IMR-90 (cell line): Measurements from ENCODE around the gene PPARG. TPM values are rescaled to one million over a fixed set of nuclear protein-coding genes. Genes with fewer than 3 reads are reported as not detected.

Source experiments
- ATAC-seq: fragments of 200-7000 bp; cut with Tn5 transposase; 2 replicates; pipeline ENCODE4 v1.9.1; 2020; ENCODE audit warnings: low read depth, mild to moderate bottlenecking, moderate library complexity
- BruUV-seq: library from RNA; stranded (reverse); fragments of 400-500 nt; replicated peaks from 2 replicates; lab custom pipeline; 2021; lab: Mats Ljungman, UMichigan
- CTCF ChIA-PET: fragments of 300-600 bp; formaldehyde crosslinking; extraction: SDS; loops from one replicate; lab custom pipeline; 2021; ENCODE audit warnings: antibody characterized with exemption; lab: Yijun Ruan, JAX
- POLR2A ChIA-PET: fragments of 300-600 bp; sonication (Branson Sonifier 250); formaldehyde crosslinking; loops from one replicate; lab custom pipeline; 2022; ENCODE audit warnings: antibody characterized with exemption; ENCODE audit not compliant: unreplicated experiment; lab: Charles Lee
- DNase-seq: peaks from one replicate; pipeline ENCODE4 v3.0.0; 2013
- H2AFZ ChIP-seq: replicated peaks from 2 replicates; pipeline ENCODE3; 2013; ENCODE audit warnings: low read length, mild to moderate bottlenecking; ENCODE audit not compliant: poor library complexity
- H2AK5ac ChIP-seq: 2 replicates; pipeline ENCODE4 v1.6.1; 2013; ENCODE audit warnings: low read depth, low read length, inconsistent platforms
- H2AK9ac ChIP-seq: replicated peaks from 2 replicates; pipeline ENCODE3; 2013; ENCODE audit warnings: mild to moderate bottlenecking, low read depth, low read length, moderate library complexity; ENCODE audit not compliant: poor library complexity
- H2BK120ac ChIP-seq: 2 replicates; pipeline ENCODE4 v1.6.1; 2013; ENCODE audit warnings: low read depth, low read length, inconsistent platforms
- H2BK15ac ChIP-seq: 3 replicates; pipeline ENCODE4 v1.6.1; 2013; ENCODE audit warnings: low read depth, low read length, inconsistent platforms
- H2BK20ac ChIP-seq: 2 replicates; pipeline ENCODE4 v1.6.1; 2013; ENCODE audit warnings: low read depth, mild to moderate bottlenecking, inconsistent platforms, low read length, moderate library complexity
- H2BK5ac ChIP-seq: 2 replicates; pipeline ENCODE4 v1.6.1; 2013; ENCODE audit warnings: mild to moderate bottlenecking, low read depth, low read length, inconsistent platforms; ENCODE audit not compliant: poor library complexity, severe bottlenecking
- H3K14ac ChIP-seq: replicated peaks from 2 replicates; pipeline ENCODE4 v1.6.1; 2013; ENCODE audit warnings: low read depth, low read length, inconsistent platforms
- H3K18ac ChIP-seq: 2 replicates; pipeline ENCODE4 v1.6.1; 2013; ENCODE audit warnings: low read depth, low read length, control low read depth
- H3K23ac ChIP-seq: 2 replicates; pipeline ENCODE4 v1.6.1; 2013; ENCODE audit warnings: low read depth, low read length, inconsistent platforms
- H3K27ac ChIP-seq: 2 replicates; pipeline ENCODE4 v1.5.1; 2013; ENCODE audit warnings: mild to moderate bottlenecking, control low read depth, low read length; ENCODE audit not compliant: insufficient read depth
- H3K27me3 ChIP-seq: 2 replicates; pipeline ENCODE4 v1.6.1; 2013; ENCODE audit warnings: low read length; ENCODE audit not compliant: control insufficient read depth, insufficient read depth
- H3K36me3 ChIP-seq: 2 replicates; pipeline ENCODE4 v1.6.1; 2013; ENCODE audit warnings: low read length, mixed read lengths; ENCODE audit not compliant: control insufficient read depth, insufficient read depth
- H3K4ac ChIP-seq: 2 replicates; pipeline ENCODE4 v1.6.1; 2013; ENCODE audit warnings: low read depth, low read length, inconsistent platforms
- H3K4me1 ChIP-seq: 2 replicates; pipeline ENCODE4 v1.6.1; 2013; ENCODE audit warnings: low read length, mixed read lengths; ENCODE audit not compliant: control insufficient read depth, insufficient read depth
- H3K4me2 ChIP-seq: 2 replicates; pipeline ENCODE4 v1.6.1; 2013; ENCODE audit warnings: low read depth, mild to moderate bottlenecking, control low read depth, low read length, moderate library complexity
- H3K4me3 ChIP-seq: 2 replicates; pipeline ENCODE4 v1.5.1; 2013; ENCODE audit warnings: low read depth, mild to moderate bottlenecking, control low read depth, low read length, moderate library complexity; ENCODE audit not compliant: insufficient read depth
- H3K56ac ChIP-seq: 2 replicates; pipeline ENCODE4 v1.6.1; 2013; ENCODE audit warnings: low read length, inconsistent platforms; ENCODE audit not compliant: insufficient read depth; ENCODE audit errors: extremely low read depth
- H3K79me1 ChIP-seq, 2 experiments: 2 replicates each; pipeline ENCODE4 v1.6.1; 2013; ENCODE audit warnings: low read length in 2 of 2, inconsistent platforms in 1 of 2, low read depth in 1 of 2
- H3K9ac ChIP-seq: 2 replicates; pipeline ENCODE4 v1.6.1; 2013; ENCODE audit warnings: low read depth, low read length, control low read depth
- H3K9me1 ChIP-seq: 2 replicates; pipeline ENCODE4 v1.6.1; 2013; ENCODE audit warnings: low read length, inconsistent platforms; ENCODE audit not compliant: insufficient read depth
- H3K9me3 ChIP-seq: 2 replicates; pipeline ENCODE4 v1.6.1; 2013; ENCODE audit warnings: low read length; ENCODE audit not compliant: control insufficient read depth, insufficient read depth
- H4K20me1 ChIP-seq: 2 replicates; pipeline ENCODE4 v1.6.1; 2013; ENCODE audit warnings: low read length, inconsistent platforms; ENCODE audit not compliant: insufficient read depth
- H4K5ac ChIP-seq: 2 replicates; pipeline ENCODE4 v1.6.1; 2013; ENCODE audit warnings: mild to moderate bottlenecking, low read depth, low read length, control low read depth
- H4K8ac ChIP-seq, 2 experiments: 2 replicates each; pipeline ENCODE4 v1.6.1; 2013; ENCODE audit warnings: low read depth in 2 of 2, low read length in 2 of 2, control low read depth in 1 of 2, inconsistent platforms in 1 of 2
- H4K91ac ChIP-seq: 2 replicates; pipeline ENCODE4 v1.6.1; 2013; ENCODE audit warnings: low read depth, low read length, inconsistent platforms; ENCODE audit not compliant: insufficient read depth
- BHLHE40 ChIP-seq: fragments of 150-350 bp; IDR thresholded peaks from 2 replicates; pipeline ENCODE4 v1.6.1; 2016; ENCODE audit warnings: mild to moderate bottlenecking, low read depth, low read length
- CEBPB ChIP-seq: IDR thresholded peaks from 2 replicates; pipeline ENCODE4 v1.6.1; 2012; ENCODE audit warnings: low read depth, low read length, improper control_type of control experiment
- CHD1 ChIP-seq: IDR thresholded peaks from 2 replicates; pipeline ENCODE4 v1.6.1; 2012; ENCODE audit warnings: low read depth, low read length, improper control_type of control experiment
- CTCF ChIP-seq: conservative IDR thresholded peaks from 2 replicates; pipeline ENCODE4 v1.5.1; 2012; ENCODE audit warnings: mild to moderate bottlenecking, low read depth, low read length, improper control_type of control experiment
- ELK1 ChIP-seq: fragments of 150-350 bp; IDR thresholded peaks from 2 replicates; pipeline ENCODE4 v1.6.1; 2016; ENCODE audit warnings: low read depth, mild to moderate bottlenecking, low read length, moderate library complexity, borderline replicate concordance
- FOS ChIP-seq: fragments of 150-350 bp; IDR thresholded peaks from 2 replicates; pipeline ENCODE4 v1.6.1; 2016; ENCODE audit warnings: low read depth, low read length
- MAFK ChIP-seq: IDR thresholded peaks from 2 replicates; pipeline ENCODE4 v1.6.1; 2012; ENCODE audit warnings: low read depth, low read length, improper control_type of control experiment
- MAZ ChIP-seq: IDR thresholded peaks from 2 replicates; pipeline ENCODE4 v1.6.1; 2012; ENCODE audit warnings: low read depth, mild to moderate bottlenecking, low read length, improper control_type of control experiment, moderate library complexity, borderline replicate concordance
- MXI1 ChIP-seq: IDR thresholded peaks from 2 replicates; pipeline ENCODE4 v1.6.1; 2012; ENCODE audit warnings: low read depth, mild to moderate bottlenecking, low read length, moderate library complexity, borderline replicate concordance
- NFE2L2 ChIP-seq: fragments of 150-350 bp; IDR thresholded peaks from 2 replicates; pipeline ENCODE4 v1.6.1; 2016; ENCODE audit warnings: low read depth, mild to moderate bottlenecking, low read length
- POLR2A ChIP-seq: IDR thresholded peaks from 2 replicates; pipeline ENCODE4 v1.6.1; 2012; ENCODE audit warnings: mild to moderate bottlenecking, low read depth, low read length
- RAD21 ChIP-seq: IDR thresholded peaks from 2 replicates; pipeline ENCODE4 v1.6.1; 2012; ENCODE audit warnings: low read length, improper control_type of control experiment
- RCOR1 ChIP-seq: IDR thresholded peaks from 2 replicates; pipeline ENCODE4 v1.6.1; 2012; ENCODE audit warnings: mild to moderate bottlenecking, low read length, improper control_type of control experiment; ENCODE audit not compliant: insufficient replicate concordance
- RFX5 ChIP-seq: IDR thresholded peaks from 2 replicates; pipeline ENCODE4 v1.8.0; 2012; ENCODE audit warnings: low read depth, mild to moderate bottlenecking, low read length, moderate library complexity
- SMC3 ChIP-seq: fragments of 150-350 bp; IDR thresholded peaks from 2 replicates; pipeline ENCODE4 v1.6.1; 2016; ENCODE audit warnings: low read depth, mild to moderate bottlenecking, antibody characterized with exemption, low read length, moderate library complexity
- WGBS, 2 experiments: methylation state at CpG; one replicate each; pipeline versions ENCODE4 v1.1.5 to v1.1.7; 2013; ENCODE audit warnings: missing lambda C conversion rate in 2 of 2; ENCODE audit not compliant: insufficient read length in 1 of 2; ENCODE audit errors: extremely low coverage in 2 of 2; 5-methylcytosine and 5-hydroxymethylcytosine counted together
- dilution Hi-C: fragments of 300-500 bp; cut with HindIII; formaldehyde crosslinking; loops from one replicate; pipeline ENCODE4 v1.14.3; 2018; ENCODE audit warnings: low sequenced_read_pairs; ENCODE audit not compliant: unreplicated experiment
- in situ Hi-C: fragments of 300-500 bp; cut with MboI; formaldehyde crosslinking; loops from 3 replicates; pipeline ENCODE4 v1.14.3; 2019; ENCODE audit warnings: low sequenced_read_pairs, inconsistent platforms, mixed read lengths
- intact Hi-C: fragments of 100-400 bp; cut with micrococcal nuclease; formaldehyde crosslinking; loops from 2 replicates; pipeline ENCODE4 v1.10.0; 2022
- polyA plus RNA-seq, 3 experiments: library from polyadenylated mRNA; depleted of rRNA; stranded (reverse); fragments of >200 nt; gene quantifications; 2 replicates each; pipeline ENCODE4 v1.2.3, GENCODE V29; 2012; ENCODE audit warnings: low replicate concordance in 1 of 3
- total RNA-seq: library from RNA; depleted of rRNA; stranded (reverse); fragments of >200 nt; gene quantifications from 2 replicates; pipeline ENCODE4 v1.2.3, GENCODE V29; 2012
- TF ChIP-seq, protein P1 (sequence below): fragments of 150-350 bp; IDR thresholded peaks from 2 replicates; pipeline ENCODE4 v1.6.1; 2017; ENCODE audit warnings: mild to moderate bottlenecking, antibody characterized with exemption, low read length, low read depth

The PPARG gene
- total and polyA plus RNA-seq, 2 of the 4 experiments (the other 2 are of a cell fraction), result 11.2 to 23.8 TPM

GRCh38 chr3:12335421-12335820 lies 46.6 kb downstream of the PPARG start:
- no peak overlapping the region for H4K8ac ChIP-seq
- 0 out of 2 replicates have a peak, but pooled peaks cover 3% of the 10 kb centered on the region for H3K9me1 ChIP-seq
- no TSS peak for BruUV-seq
- H2BK120ac ChIP-seq, result no peak overlapping the region
- no peak overlapping the region for H3K23ac ChIP-seq
- in situ Hi-C loops, result no loop called here
- ChIA-PET POLR2A (no interaction called here), CTCF (no interaction called here)
- no peak for TF ChIP-seq MXI1
- no peak for TF ChIP-seq NFE2L2
- TF ChIP-seq RFX5, result no peak
- TF ChIP-seq BHLHE40, result no peak
- TF ChIP-seq FOS, result no peak
- no peak for TF ChIP-seq CHD1
- TF ChIP-seq SMC3, result no peak
- no peak for TF ChIP-seq CTCF
- no peak for TF ChIP-seq RCOR1
- TF ChIP-seq POLR2A, result no peak
- TF ChIP-seq MAZ, result no peak
- TF ChIP-seq ELK1, result no peak
- TF ChIP-seq CEBPB, result no peak
- TF ChIP-seq, protein P1, sequence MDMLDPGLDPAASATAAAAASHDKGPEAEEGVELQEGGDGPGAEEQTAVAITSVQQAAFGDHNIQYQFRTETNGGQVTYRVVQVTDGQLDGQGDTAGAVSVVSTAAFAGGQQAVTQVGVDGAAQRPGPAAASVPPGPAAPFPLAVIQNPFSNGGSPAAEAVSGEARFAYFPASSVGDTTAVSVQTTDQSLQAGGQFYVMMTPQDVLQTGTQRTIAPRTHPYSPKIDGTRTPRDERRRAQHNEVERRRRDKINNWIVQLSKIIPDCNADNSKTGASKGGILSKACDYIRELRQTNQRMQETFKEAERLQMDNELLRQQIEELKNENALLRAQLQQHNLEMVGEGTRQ, result no peak
- no peak for TF ChIP-seq MAFK
- no peak for TF ChIP-seq RAD21
- no peaks in the 10 kb centered on the region for H3K36me3 ChIP-seq
- H2AFZ ChIP-seq, result no peak overlapping the region
- H3K4ac ChIP-seq, result no peak overlapping the region
- no peak overlapping the region for H3K9ac ChIP-seq
- H3K9me3 ChIP-seq, result no peaks in the 10 kb centered on the region
- no peak overlapping the region for H3K56ac ChIP-seq
- no peak overlapping the region for H3K27ac ChIP-seq
- H3K79me1 ChIP-seq, result peaks cover 0 to 16% of the 10 kb centered on the region in 2 experiments; a peak in 2 of 4 replicates
- no peak overlapping the region for H3K18ac ChIP-seq
- no CpG with 5 or more reads among the region's 3 CpGs for WGBS, 2 experiments
- DNase-seq (no peak), ATAC-seq (no peak)
- no peak overlapping the region for H2BK5ac ChIP-seq
- H4K91ac ChIP-seq, result no peak overlapping the region
- H2BK15ac ChIP-seq, result no peak overlapping the region
- H3K14ac ChIP-seq, result no peak overlapping the region
- H3K4me2 ChIP-seq, result no peak overlapping the region
- no peak overlapping the region for H2BK20ac ChIP-seq
- H4K20me1 ChIP-seq, result no peaks in the 10 kb centered on the region
- H2AK5ac ChIP-seq, result no peak overlapping the region
- intact Hi-C loops, result no loop called here
- no peak overlapping the region for H2AK9ac ChIP-seq
- H4K5ac ChIP-seq, result no peak overlapping the region
- no peaks in the 10 kb centered on the region for H3K4me1 ChIP-seq
- dilution Hi-C loops, result no loop called here
- no peaks in the 10 kb centered on the region for H3K27me3 ChIP-seq
- H3K4me3 ChIP-seq, result no peak overlapping the region
